Liver (tissue), 9 donors: ENCODE measurements around the gene DNAJC8. TPM values are rescaled to one million over a fixed set of nuclear protein-coding genes. Genes with fewer than 3 reads are reported as not detected.

Experiments
- DNase-seq: peaks from one replicate; pipeline ENCODE4 v3.0.0-alpha.2; 2017; ENCODE audit warnings: low spot score
- H3K27ac ChIP-seq, 2 donors: one replicate each; pipeline ENCODE4 v1.7.0; 2013; ENCODE audit warnings: inconsistent platforms in 2 of 2, low read length in 2 of 2, control low read depth in 1 of 2, low read depth in 1 of 2, mild to moderate bottlenecking in 1 of 2
- H3K27me3 ChIP-seq, 4 donors: one replicate each; pipeline versions ENCODE4 v1.6.1 to v1.7.0; 2013; ENCODE audit warnings: low read length in 3 of 4, inconsistent platforms in 1 of 4, mild to moderate bottlenecking in 1 of 4, moderate library complexity in 1 of 4; ENCODE audit not compliant: control insufficient read depth in 4 of 4, insufficient read depth in 4 of 4
- H3K36me3 ChIP-seq, 4 donors: one replicate each; pipeline versions ENCODE4 v1.6.1 to v1.7.0; 2013; ENCODE audit warnings: low read length in 3 of 4, mild to moderate bottlenecking in 3 of 4, low read depth in 1 of 4, moderate library complexity in 1 of 4; ENCODE audit not compliant: control insufficient read depth in 4 of 4, insufficient read depth in 3 of 4
- H3K4me1 ChIP-seq, 4 donors: one replicate each; pipeline versions ENCODE4 v1.6.1 to v1.7.0; 2013; ENCODE audit warnings: low read length in 3 of 4, mild to moderate bottlenecking in 3 of 4, moderate library complexity in 1 of 4; ENCODE audit not compliant: control insufficient read depth in 4 of 4, insufficient read depth in 4 of 4
- H3K4me3 ChIP-seq, 3 donors: one replicate each; pipeline versions ENCODE4 v1.6.1 to v1.7.0; 2013; ENCODE audit warnings: low read length in 3 of 3, control low read depth in 1 of 3, low read depth in 1 of 3, mild to moderate bottlenecking in 1 of 3
- H3K9ac ChIP-seq, 2 donors: one replicate each; pipeline ENCODE4 v1.7.0; 2013; ENCODE audit warnings: low read length in 2 of 2, mild to moderate bottlenecking in 2 of 2, moderate library complexity in 2 of 2, control low read depth in 1 of 2, low read depth in 1 of 2
- H3K9me3 ChIP-seq, 4 donors: one replicate each; pipeline versions ENCODE4 v1.6.1 to v1.7.0; 2013; ENCODE audit warnings: low read length in 3 of 4; ENCODE audit not compliant: control insufficient read depth in 4 of 4
- EGR1 ChIP-seq, 2 donors: IDR thresholded peaks; 2 replicates each; pipeline ENCODE4 v1.6.1; 2016 to 2018; ENCODE audit warnings: antibody characterized with exemption in 2 of 2, low read depth in 2 of 2
- FOXA1 ChIP-seq: IDR thresholded peaks from 2 replicates; pipeline ENCODE4 v1.6.1; 2016; ENCODE audit warnings: antibody characterized with exemption
- FOXA2 ChIP-seq: IDR thresholded peaks from 2 replicates; pipeline ENCODE4 v1.6.1; 2016; ENCODE audit warnings: antibody characterized with exemption
- GABPA ChIP-seq, 2 donors: IDR thresholded peaks in 1 of 2; conservative IDR thresholded peaks in 1 of 2; 2 replicates each; pipeline ENCODE4 v1.6.1; 2016; ENCODE audit warnings: antibody characterized with exemption in 2 of 2, mild to moderate bottlenecking in 1 of 2, moderate library complexity in 1 of 2
- HNF4A ChIP-seq, 2 donors: conservative IDR thresholded peaks; 2 replicates each; pipeline ENCODE4 v1.6.1; 2016; ENCODE audit warnings: antibody characterized with exemption in 2 of 2, mild to moderate bottlenecking in 2 of 2
- HNF4G ChIP-seq: IDR thresholded peaks from 2 replicates; pipeline ENCODE4 v1.6.1; 2016; ENCODE audit warnings: antibody characterized with exemption
- NR2F2 ChIP-seq: IDR thresholded peaks from 2 replicates; pipeline ENCODE4 v1.6.1; 2016; ENCODE audit warnings: antibody characterized with exemption
- RAD21 ChIP-seq, 2 donors: IDR thresholded peaks; 2 replicates each; pipeline ENCODE4 v1.6.1; 2016; ENCODE audit warnings: antibody characterized with exemption in 2 of 2, mild to moderate bottlenecking in 2 of 2
- RXRA ChIP-seq, 2 donors: IDR thresholded peaks; 2 replicates each; pipeline ENCODE4 v1.6.1; 2017 to 2018; ENCODE audit warnings: antibody characterized with exemption in 2 of 2, mild to moderate bottlenecking in 1 of 2
- TAF1 ChIP-seq: conservative IDR thresholded peaks from 2 replicates; pipeline ENCODE4 v1.6.1; 2016; ENCODE audit warnings: antibody characterized with exemption, mild to moderate bottlenecking
- YY1 ChIP-seq: IDR thresholded peaks from 2 replicates; pipeline ENCODE4 v1.6.1; 2016; ENCODE audit warnings: antibody characterized with exemption, mild to moderate bottlenecking
- WGBS: extraction: QIAGEN DNeasy Blood & Tissue Kit; methylation state at CpG from one replicate; pipeline ENCODE4 v1.1.7; 2013; 5-methylcytosine and 5-hydroxymethylcytosine counted together
- polyA plus RNA-seq, 2 donors: library from polyadenylated mRNA; stranded (reverse) in 1 of 2; unstranded in 1 of 2; fragments of 200-250 nt in 1 of 2; fragments of >200 nt in 1 of 2; fragmentation: Nextera tagmentation in 1 of 2; extraction: Ambion mirVana in 1 of 2; gene quantifications; one replicate each; pipeline versions ENCODE4 v1.2.1 to v1.2.3, GENCODE V29; 2013 to 2015
- total RNA-seq, 2 donors: library from RNA; depleted of rRNA; stranded (reverse); fragments of >200 nt; gene quantifications; one replicate each; pipeline ENCODE4 v1.2.3, GENCODE V29; 2014
- TF ChIP-seq, protein P1 (sequence below): IDR thresholded peaks from 2 replicates; pipeline ENCODE4 v1.6.1; 2016; ENCODE audit warnings: antibody characterized with exemption
- donor health status: healthy.
- donor health status: healthy.
- donor health status: healthy.
- donor health status: healthy.
- donor health status: healthy.

Gene DNAJC8
- total and polyA plus RNA-seq, 4 donors, result 14.9 to 38.6 (median 25.2) TPM

DNA sequence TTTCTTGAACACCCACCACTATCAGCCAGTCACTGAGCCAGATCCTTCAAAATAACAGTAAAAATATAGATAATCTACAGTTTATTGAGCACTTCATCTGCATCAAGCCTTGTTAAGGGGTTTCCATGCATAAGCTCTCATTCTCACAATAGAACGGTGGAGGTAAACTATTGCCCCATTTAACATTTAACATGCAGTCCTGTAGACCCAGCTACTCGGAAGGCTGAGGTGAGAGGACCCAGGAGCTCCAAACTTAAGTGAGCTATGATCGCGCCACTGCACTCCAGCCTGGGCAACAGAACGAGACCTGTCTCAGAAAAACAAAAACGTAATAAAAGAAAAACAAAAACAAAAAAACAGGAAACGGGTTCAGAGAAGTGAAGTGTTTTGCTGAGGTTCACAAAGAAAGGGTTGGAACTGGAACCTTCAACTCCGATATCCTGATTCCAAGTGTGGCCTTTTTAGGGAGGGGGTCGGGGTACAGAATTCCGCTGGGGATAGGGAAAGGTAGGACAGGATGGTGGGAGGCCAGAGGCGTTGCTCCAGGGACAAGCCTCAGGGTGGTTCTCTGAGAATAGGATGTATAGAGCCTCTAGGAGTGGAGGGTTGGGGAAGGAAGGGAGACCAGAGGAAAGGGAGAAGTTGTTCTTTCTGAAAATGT lies 14.9 kb upstream of the DNAJC8 start:
- Histone ChIP-seq H3K9me3 (no peaks in the 10 kb centered on the region), H3K4me1 (peaks cover 6 to 67% (median 54%) of the 10 kb centered on the region in 4 donors)
- WGBS, result 44% methylated on average over 11 of the region's 11 CpGs

DNA sequence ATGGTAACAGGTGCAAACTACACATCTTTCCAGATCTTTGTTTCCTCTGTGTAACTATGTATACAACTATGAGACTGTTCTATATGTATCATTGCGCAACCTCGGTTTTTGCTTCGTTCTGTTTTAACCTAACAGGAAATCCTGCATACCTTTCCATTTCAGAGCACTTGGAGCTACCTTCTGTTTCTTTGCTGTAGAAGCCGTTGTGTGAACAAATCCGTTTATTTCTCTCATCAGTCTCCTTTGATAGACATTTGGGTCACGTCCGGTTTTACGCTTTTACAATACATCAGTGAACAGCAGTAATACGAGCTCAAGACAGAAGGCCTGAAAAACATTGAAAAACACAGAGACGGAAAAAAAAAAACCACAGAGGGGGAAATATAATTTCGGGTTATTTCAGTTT lies 13.6 kb upstream of the DNAJC8 start:
- Histone ChIP-seq H3K9ac (peak overlapping the region in 1 of 2 donors; percentile 80), H3K27me3 (no peaks in the 10 kb centered on the region), H3K27ac (peak overlapping the region; percentile 34 to 75), H3K4me1 (peaks cover 6 to 62% (median 46%) of the 10 kb centered on the region in 4 donors), H3K9me3 (no peaks in the 10 kb centered on the region), H3K36me3 (no peaks in the 10 kb centered on the region), H3K4me3 (peak overlapping the region; percentile 33 to 60 (median 50))
- 28% methylated on average over 11 of the region's 11 CpGs for WGBS
- TF ChIP-seq TAF1 (peak; percentile 22), RXRA (IDR thresholded peaks at IDR 0.05) (no peak)
- no peak for DNase-seq

More for the DNA sequence above, 14.9 kb upstream of the DNAJC8 start:
- H3K27me3 ChIP-seq, result no peaks in the 10 kb centered on the region
- H3K27ac ChIP-seq, result peak overlapping the region; percentile 73 to 82
- TF ChIP-seq GABPA (IDR thresholded peaks at IDR 0.05 in 1 of 2, conservative IDR thresholded peaks at IDR 0.05 in 1 of 2) (no peak), EGR1 (IDR thresholded peaks at IDR 0.05; ENCODE audit: low read depth in 2 of 2) (no peak), NR2F2 (no peak), YY1 (no peak), FOXA2 (no peak), TAF1 (no peak)
- peak overlapping the region in 1 of 3 donors; percentile 2 for H3K4me3 ChIP-seq
- H3K9ac ChIP-seq, result peak overlapping the region; percentile 53 to 60
- no peak for DNase-seq
- H3K36me3 ChIP-seq, result no peaks in the 10 kb centered on the region

DNA sequence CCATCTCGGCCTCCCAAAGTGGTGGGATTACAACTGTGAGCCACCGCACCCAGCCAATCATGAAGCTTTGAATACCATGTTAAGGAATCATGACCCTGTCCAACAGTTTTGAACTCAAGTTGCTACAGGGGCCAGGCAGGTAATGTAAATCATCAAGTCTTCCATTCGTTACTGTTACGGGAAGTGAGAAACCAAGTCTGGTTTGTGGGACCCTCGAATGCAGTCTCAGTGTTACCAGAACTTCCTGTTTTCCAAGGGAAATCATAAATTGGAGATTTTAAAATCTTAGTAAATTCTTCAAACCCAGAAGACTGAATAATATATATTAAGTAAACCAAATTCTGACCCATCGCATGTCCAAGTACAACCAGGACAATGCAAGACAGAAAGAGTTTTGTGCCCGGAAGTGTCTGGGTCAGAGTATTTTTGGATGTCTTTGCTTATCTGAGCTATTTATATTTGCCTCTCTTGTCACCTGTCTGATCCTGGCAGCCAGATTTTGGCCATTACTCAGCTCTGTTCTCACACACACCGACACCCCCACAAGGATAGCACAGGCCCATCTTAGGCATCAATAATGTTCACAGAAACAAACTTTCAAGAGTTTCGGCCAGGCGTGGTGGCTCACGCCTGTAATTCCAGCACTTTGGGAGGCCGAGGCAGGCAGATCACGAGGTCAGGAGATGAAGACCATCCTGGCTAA lies 11.9 kb upstream of the DNAJC8 start:
- peaks cover 6 to 50% (median 38%) of the 10 kb centered on the region in 4 donors for H3K4me1 ChIP-seq
- H3K27ac ChIP-seq, result peak overlapping the region; percentile 40 to 56
- WGBS, result 70% methylated on average over 13 of the region's 13 CpGs
- DNase-seq, result no peak
- no peaks in the 10 kb centered on the region for H3K27me3 ChIP-seq
- no peaks in the 10 kb centered on the region for H3K36me3 ChIP-seq
- no peak overlapping the region for H3K4me3 ChIP-seq
- no peaks in the 10 kb centered on the region for H3K9me3 ChIP-seq
- no peak overlapping the region for H3K9ac ChIP-seq
- no peak for TF ChIP-seq RAD21 (IDR thresholded peaks at IDR 0.05)
- TF ChIP-seq, protein P1, sequence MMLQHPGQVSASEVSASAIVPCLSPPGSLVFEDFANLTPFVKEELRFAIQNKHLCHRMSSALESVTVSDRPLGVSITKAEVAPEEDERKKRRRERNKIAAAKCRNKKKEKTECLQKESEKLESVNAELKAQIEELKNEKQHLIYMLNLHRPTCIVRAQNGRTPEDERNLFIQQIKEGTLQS, result no peak
- TF ChIP-seq FOXA1, result no peak
- TF ChIP-seq FOXA2, result no peak
- no peak for TF ChIP-seq HNF4G
- no peak for TF ChIP-seq NR2F2
- no peak for TF ChIP-seq RXRA (IDR thresholded peaks at IDR 0.05)
- no peak for TF ChIP-seq TAF1
- no peak for TF ChIP-seq HNF4A (conservative IDR thresholded peaks at IDR 0.05)
